ENCODE results near the gene PLEK.
"Not testable (repeated sequence)": the region's sequence is repeated elsewhere in the genome, so short reads cannot be mapped to it uniquely, and the experiment has no call there.

DNA sequence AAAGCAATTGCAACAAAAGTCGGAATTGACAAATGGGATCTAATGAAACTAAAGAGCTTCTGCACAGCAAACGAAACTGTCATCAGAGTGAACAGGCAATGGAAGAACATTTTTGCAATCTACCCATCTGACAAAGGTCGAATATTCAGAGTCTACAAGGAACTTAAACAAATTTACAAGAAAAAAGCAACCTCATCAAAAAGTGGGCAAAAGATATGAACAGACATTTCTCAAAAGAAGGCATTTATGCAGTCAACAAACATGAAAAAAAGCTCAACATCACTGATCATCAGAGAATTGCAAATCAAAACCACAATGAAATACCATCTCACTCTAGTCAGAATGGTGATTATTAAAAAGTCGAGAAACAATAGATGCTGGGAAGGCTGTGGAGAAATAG, 16.0 kb upstream of the PLEK start:
- not testable (repeated sequence) for TF ChIP-seq POLR2A (IDR thresholded peaks at IDR 0.05)
- TF ChIP-seq, protein P1, sequence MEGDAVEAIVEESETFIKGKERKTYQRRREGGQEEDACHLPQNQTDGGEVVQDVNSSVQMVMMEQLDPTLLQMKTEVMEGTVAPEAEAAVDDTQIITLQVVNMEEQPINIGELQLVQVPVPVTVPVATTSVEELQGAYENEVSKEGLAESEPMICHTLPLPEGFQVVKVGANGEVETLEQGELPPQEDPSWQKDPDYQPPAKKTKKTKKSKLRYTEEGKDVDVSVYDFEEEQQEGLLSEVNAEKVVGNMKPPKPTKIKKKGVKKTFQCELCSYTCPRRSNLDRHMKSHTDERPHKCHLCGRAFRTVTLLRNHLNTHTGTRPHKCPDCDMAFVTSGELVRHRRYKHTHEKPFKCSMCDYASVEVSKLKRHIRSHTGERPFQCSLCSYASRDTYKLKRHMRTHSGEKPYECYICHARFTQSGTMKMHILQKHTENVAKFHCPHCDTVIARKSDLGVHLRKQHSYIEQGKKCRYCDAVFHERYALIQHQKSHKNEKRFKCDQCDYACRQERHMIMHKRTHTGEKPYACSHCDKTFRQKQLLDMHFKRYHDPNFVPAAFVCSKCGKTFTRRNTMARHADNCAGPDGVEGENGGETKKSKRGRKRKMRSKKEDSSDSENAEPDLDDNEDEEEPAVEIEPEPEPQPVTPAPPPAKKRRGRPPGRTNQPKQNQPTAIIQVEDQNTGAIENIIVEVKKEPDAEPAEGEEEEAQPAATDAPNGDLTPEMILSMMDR (IDR thresholded peaks at IDR 0.05), result not testable (repeated sequence)
